GM12874 (cell line): ENCODE results near the gene ACIN1.

Source experiments
- TF ChIP-seq, protein P1 (sequence below): IDR thresholded peaks from 2 replicates; pipeline ENCODE4 v1.5.1; 2011; ENCODE audit warnings: low read depth, mild to moderate bottlenecking, control low read depth, low read length, moderate library complexity; ENCODE audit not compliant: insufficient read depth

ACIN1 gene, protein sequence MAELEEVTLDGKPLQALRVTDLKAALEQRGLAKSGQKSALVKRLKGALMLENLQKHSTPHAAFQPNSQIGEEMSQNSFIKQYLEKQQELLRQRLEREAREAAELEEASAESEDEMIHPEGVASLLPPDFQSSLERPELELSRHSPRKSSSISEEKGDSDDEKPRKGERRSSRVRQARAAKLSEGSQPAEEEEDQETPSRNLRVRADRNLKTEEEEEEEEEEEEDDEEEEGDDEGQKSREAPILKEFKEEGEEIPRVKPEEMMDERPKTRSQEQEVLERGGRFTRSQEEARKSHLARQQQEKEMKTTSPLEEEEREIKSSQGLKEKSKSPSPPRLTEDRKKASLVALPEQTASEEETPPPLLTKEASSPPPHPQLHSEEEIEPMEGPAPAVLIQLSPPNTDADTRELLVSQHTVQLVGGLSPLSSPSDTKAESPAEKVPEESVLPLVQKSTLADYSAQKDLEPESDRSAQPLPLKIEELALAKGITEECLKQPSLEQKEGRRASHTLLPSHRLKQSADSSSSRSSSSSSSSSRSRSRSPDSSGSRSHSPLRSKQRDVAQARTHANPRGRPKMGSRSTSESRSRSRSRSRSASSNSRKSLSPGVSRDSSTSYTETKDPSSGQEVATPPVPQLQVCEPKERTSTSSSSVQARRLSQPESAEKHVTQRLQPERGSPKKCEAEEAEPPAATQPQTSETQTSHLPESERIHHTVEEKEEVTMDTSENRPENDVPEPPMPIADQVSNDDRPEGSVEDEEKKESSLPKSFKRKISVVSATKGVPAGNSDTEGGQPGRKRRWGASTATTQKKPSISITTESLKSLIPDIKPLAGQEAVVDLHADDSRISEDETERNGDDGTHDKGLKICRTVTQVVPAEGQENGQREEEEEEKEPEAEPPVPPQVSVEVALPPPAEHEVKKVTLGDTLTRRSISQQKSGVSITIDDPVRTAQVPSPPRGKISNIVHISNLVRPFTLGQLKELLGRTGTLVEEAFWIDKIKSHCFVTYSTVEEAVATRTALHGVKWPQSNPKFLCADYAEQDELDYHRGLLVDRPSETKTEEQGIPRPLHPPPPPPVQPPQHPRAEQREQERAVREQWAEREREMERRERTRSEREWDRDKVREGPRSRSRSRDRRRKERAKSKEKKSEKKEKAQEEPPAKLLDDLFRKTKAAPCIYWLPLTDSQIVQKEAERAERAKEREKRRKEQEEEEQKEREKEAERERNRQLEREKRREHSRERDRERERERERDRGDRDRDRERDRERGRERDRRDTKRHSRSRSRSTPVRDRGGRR

DNA sequence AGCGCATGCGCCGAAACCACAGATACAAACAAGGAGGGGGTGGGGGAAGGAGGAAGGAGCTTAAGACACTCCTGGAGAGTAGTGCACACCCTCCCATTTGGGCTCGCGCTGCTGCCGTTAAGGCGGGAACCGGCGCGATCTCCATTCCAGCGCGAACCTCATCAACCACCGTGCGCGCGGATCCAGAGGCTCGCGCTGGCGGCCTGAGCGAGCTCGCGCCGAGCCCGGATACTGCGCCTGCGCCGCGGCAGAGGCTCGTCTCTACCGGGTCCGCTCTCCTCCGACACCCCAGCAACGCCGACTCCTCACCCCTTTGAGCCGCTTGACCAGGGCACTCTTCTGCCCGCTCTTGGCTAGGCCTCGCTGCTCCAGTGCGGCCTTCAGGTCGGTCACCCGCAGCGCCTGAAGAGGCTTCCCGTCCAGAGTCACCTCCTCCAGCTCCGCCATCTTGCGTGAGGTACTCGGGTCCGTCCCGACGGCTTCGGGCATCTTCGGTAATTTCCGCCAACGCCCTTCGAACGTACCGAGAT, at the start of gene ACIN1:
Gene ACIN1, minus strand, starts transcription at position 471 of the 530 bp plus-strand sequence. Its CDS starts 24 bp downstream, at position 447.
- TF ChIP-seq, protein P1, sequence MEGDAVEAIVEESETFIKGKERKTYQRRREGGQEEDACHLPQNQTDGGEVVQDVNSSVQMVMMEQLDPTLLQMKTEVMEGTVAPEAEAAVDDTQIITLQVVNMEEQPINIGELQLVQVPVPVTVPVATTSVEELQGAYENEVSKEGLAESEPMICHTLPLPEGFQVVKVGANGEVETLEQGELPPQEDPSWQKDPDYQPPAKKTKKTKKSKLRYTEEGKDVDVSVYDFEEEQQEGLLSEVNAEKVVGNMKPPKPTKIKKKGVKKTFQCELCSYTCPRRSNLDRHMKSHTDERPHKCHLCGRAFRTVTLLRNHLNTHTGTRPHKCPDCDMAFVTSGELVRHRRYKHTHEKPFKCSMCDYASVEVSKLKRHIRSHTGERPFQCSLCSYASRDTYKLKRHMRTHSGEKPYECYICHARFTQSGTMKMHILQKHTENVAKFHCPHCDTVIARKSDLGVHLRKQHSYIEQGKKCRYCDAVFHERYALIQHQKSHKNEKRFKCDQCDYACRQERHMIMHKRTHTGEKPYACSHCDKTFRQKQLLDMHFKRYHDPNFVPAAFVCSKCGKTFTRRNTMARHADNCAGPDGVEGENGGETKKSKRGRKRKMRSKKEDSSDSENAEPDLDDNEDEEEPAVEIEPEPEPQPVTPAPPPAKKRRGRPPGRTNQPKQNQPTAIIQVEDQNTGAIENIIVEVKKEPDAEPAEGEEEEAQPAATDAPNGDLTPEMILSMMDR = no peak

DNA sequence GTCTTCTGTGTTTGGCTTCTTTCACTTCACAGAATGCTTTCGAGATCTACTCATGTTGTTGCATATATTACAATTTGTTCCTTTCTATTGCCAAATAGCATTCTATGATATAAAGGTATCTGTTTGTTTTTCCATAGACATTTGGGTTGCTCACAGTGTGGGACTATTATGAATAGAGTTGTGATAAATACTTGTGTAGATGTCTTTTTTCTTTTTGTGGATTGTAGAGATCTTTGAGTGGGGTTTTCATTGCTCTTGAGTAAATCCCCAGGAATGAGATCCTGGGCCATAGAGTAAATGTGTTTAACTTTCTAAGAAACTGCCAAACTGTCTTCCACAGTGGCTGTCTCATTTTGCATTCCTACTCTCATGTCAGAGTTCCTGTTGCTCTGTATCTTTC, 49.0 kb upstream of the ACIN1 start:
- TF ChIP-seq, protein P1 = no peak

DNA sequence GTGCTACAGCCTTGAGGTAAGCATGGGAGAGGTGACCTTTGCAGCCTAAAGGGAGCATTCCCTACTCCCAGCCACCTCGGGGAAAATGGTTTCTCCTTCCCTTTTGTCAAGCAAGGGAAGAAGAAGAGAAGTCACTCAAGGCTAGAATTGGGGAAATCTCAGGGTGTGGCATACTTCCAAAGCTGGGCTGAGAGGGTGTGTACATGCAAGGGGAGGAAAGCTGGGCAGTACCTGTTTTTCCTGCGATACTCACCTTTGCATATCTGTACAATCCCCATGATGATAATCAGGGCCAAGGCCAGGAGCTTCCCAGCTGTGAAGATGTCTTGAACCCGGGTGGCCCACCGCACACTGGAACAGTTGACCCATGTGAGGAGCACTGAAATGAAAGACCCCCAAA, 47.9 kb upstream of the ACIN1 start:
- TF ChIP-seq, protein P1 = no peak

DNA sequence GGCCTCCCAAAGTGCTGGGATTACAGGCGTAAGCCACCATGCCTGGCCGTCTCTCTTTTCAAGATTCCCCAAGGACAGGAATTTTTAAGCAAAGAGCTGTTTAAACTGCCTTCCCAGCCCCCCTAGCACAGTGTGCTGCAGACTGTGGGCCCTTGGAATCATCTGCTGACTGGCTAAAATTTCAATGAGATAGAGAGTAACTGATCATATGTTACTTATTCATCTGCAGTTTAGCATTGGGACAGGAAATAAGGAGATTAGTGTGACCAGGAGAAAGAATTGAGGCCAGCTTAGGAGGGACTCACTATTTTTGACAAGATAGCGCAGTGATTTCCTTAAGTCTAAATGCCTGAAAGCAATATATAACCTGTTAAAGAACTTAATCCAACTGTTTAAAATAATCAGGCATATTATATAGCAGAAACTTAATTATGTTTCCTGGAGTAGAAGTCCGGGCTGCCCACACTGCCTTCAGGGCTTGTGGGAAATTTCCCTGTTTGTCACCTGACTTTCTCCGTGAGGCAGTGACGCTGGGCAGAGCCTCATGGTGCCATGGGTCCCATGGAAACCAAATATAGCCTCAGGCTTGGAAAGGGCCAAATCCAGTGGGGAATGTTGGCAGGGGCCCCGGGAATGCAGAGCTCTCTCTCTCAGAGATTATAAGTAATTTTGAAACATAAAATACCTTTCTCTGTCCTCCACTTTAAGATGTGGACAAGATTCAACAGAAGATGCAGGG, 46.9 kb upstream of the ACIN1 start:
- TF ChIP-seq, protein P1 = no peak

DNA sequence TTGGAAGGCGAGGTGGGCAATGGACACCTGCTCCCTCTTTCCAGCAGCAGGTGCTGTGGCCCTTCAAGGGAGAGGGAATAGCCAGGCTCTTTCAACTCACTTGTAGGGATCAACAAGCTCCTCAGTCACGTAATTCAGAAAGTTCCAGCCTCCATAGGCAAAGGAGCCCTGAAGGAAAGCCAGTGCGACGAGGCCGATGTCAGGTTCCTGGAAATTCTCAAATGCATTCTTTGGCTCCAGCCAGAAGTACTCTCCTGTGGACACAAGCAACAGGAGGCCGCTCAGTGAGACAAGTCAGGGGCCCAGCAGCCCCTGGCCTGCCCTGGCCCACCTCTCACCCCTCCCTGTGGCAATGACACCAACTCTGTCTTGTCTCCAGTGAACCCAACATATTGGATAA, 45.4 kb upstream of the ACIN1 start:
- TF ChIP-seq, protein P1 = no peak

DNA sequence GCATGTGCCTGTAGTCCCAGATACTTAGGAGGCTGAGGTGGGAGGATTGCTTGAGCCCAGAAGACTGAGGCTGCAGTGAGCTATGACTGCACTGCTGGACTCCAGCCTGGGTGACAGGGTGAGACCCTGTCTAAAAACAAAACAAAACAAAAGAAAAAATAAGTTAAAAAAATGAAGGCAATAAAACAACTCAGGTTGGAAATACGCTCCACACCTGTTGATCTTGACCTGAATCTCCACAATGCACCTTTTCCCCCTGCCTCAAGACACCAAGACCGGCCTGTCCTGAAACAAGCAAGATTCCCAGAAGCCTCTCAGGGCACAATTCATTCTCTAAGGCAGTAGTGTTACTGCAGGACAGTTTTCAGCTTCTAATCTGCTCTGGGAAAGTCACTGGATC, 44.9 kb upstream of the ACIN1 start:
- TF ChIP-seq, protein P1 = no peak
